ENCODE results near the gene NSD2.

DNA sequence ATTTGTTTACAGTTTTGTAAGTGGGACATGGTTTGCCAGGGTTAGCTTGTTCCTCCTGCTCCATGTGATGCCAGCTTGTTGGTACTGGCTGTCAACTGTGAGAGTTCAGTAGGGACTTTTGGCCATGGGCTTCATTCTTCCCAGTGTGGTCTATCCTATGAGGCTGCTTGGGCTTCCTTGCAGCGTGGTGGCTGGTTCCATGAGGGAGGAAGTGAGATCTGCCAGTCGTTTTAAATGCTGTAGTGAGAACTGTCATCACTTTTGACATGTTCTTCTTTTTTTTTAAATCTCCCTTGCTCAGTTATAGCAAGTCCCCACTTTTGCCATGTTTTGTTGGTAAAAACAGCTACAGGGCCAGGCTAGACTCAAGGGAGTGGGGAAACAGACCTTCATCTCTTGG is 15.9 kb downstream of the NSD2 start:
- TF ChIP-seq CTCF (IDR thresholded peaks at IDR 0.05) (no peak), POLR2A (IDR thresholded peaks at IDR 0.05) (no peak)

All from testis (tissue), 2 donors.